ENCODE measurements around the gene HSD11B2. TPM values are rescaled to one million over a fixed set of nuclear protein-coding genes. Genes with fewer than 3 reads are reported as not detected.

HSD11B2 gene
- total RNA-seq, 1 experiment from 2014 or later = 33.5 TPM

DNA sequence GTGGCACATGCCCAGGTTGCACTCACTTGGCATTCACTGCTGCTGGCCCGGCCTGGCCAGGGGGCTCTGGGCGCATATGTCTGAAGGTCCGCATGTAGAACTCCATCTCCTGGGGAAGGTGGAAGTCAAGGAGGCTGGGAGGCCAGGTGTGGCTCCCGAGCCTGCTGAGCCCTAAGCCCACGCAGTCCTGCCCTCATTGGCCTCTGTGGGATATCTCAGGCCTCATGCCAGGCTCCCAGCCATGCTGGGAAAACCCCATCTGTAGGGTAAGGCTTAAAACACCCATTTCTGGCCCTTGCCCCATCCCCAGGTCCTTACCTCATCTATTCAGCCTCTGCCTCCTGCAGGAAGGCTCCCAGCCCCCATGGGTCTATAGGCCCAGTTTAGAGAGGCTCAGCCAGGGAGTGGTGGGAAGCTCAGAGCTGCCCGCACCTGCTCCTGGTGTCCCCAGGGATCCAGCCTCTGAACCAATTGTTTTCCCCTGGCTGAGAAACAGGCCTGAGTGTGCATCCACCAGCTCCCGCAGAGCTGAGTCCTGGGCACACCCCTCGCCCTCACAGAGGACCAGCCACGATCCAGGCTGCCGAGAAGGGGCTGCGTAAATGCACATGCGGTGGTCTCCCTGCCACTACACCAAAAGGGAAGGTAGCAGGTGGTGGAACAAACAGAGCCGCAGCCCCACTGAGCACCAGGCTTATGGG, 35.3 kb upstream of the HSD11B2 start:
- no CpG with 5 or more reads among the region's 13 CpGs for WGBS (ENCODE audit: extremely low coverage, insufficient read length, low lambda C conversion rate)
- Histone ChIP-seq H3K14ac (ENCODE audit: insufficient read depth, low read length) (0 out of 2 replicates have a peak overlapping the region, but pooled peaks have one; percentile 38), H3K4me2 (ENCODE audit: insufficient read depth, insufficient read length, low read length) (no peak overlapping the region), H3K4ac (ENCODE audit: low read depth, low read length) (no peak overlapping the region), H3K56ac (ENCODE audit: insufficient read length, low read depth, low read length) (no peak overlapping the region), H3K23me2 (ENCODE audit: insufficient read length, low read depth, low read length, poor library complexity, severe bottlenecking) (peaks cover 3% of the 10 kb centered on the region), H3T11ph (ENCODE audit: low read length) (no peak overlapping the region), H4K5ac (ENCODE audit: insufficient read length, low read depth, low read length) (no peak overlapping the region), H4K91ac (ENCODE audit: insufficient read length, low read depth, low read length) (no peak overlapping the region), H3K79me2 (ENCODE audit: insufficient read depth, low read length) (no peaks in the 10 kb centered on the region), H2BK12ac (ENCODE audit: insufficient read length, low read depth, low read length) (no peak overlapping the region), H4K20me1 (ENCODE audit: control insufficient read depth, insufficient read depth, insufficient read length) (peaks cover 2% of the 10 kb centered on the region), H4K8ac (replicated peaks; ENCODE audit: insufficient read length, low read depth, low read length) (no peak overlapping the region), H3K27me3 (ENCODE audit: insufficient read depth, low read length) (peaks cover 25% of the 10 kb centered on the region; the same call in 1 of the 2 replicates), H3K27ac (ENCODE audit: insufficient read length, low read depth, low read length) (no peak overlapping the region), H2AFZ (ENCODE audit: low read length) (no peak overlapping the region), H3K18ac (ENCODE audit: insufficient read length, low read depth, low read length) (peak overlapping the region; percentile 52), H3K23ac (ENCODE audit: insufficient read length, low read depth, low read length) (no peak overlapping the region), H2BK120ac (ENCODE audit: low read depth, low read length, poor library complexity, severe bottlenecking) (no peak overlapping the region), H3K9ac (ENCODE audit: extremely low read depth, insufficient read length, low read length) (no peak overlapping the region), H2AK5ac (ENCODE audit: insufficient read length, low read length) (no peak overlapping the region), H2BK15ac (ENCODE audit: low read depth, low read length) (no peak overlapping the region), H2BK20ac (ENCODE audit: low read depth, low read length, poor library complexity, severe bottlenecking) (no peak overlapping the region), H3K9me3 (ENCODE audit: control insufficient read depth, low read depth, low read length) (no peaks in the 10 kb centered on the region), H3K4me1 (ENCODE audit: insufficient read depth, low read length) (no peaks in the 10 kb centered on the region), H2BK5ac (ENCODE audit: insufficient read length, low read length) (no peak overlapping the region), H3K79me1 (ENCODE audit: insufficient read depth, low read depth, low read length, poor library complexity, severe bottlenecking) (no peaks in the 10 kb centered on the region)
- Mint-ChIP-seq H3K27me3 (ENCODE audit: low read depth) (peaks cover 71% of the 10 kb centered on the region), H3K9me3 (no peaks in the 10 kb centered on the region), H3K36me3 (ENCODE audit: insufficient read depth in 1 of 3, low read depth in 3 of 3) (peaks cover 0 to under 1% (median 0%) of the 10 kb centered on the region in 3 experiments; a peak in 1 of 7 replicates), H3K4me1 (peaks cover 16 to 36% of the 10 kb centered on the region in 2 experiments), H3K4me3 (peak overlapping the region in 1 of 2 experiments; percentile 50; a peak in 1 of 5 replicates), H3K27ac (no peak overlapping the region)
- DNase-seq = no peak
- TF ChIP-seq, protein P1, sequence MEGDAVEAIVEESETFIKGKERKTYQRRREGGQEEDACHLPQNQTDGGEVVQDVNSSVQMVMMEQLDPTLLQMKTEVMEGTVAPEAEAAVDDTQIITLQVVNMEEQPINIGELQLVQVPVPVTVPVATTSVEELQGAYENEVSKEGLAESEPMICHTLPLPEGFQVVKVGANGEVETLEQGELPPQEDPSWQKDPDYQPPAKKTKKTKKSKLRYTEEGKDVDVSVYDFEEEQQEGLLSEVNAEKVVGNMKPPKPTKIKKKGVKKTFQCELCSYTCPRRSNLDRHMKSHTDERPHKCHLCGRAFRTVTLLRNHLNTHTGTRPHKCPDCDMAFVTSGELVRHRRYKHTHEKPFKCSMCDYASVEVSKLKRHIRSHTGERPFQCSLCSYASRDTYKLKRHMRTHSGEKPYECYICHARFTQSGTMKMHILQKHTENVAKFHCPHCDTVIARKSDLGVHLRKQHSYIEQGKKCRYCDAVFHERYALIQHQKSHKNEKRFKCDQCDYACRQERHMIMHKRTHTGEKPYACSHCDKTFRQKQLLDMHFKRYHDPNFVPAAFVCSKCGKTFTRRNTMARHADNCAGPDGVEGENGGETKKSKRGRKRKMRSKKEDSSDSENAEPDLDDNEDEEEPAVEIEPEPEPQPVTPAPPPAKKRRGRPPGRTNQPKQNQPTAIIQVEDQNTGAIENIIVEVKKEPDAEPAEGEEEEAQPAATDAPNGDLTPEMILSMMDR (conservative IDR thresholded peaks at IDR 0.05) = no peak

Data from H9 (cell line).